HFFc6 (cell line): ENCODE data around the gene TNFRSF21. TPM values are rescaled to one million over a fixed set of nuclear protein-coding genes. Genes with fewer than 3 reads are reported as not detected.

Experiments
- DNase-seq: peaks from one replicate; pipeline ENCODE4 v3.0.0-alpha.2; 2018
- H3K27ac Mint-ChIP-seq: 2 replicates; pipeline ENCODE4 v1.8.0; 2020; ENCODE audit warnings: mild to moderate bottlenecking, mixed read lengths
- H3K27me3 Mint-ChIP-seq: 2 replicates; pipeline ENCODE4 v1.8.0; 2021; ENCODE audit warnings: mild to moderate bottlenecking, moderate library complexity, mixed read lengths; ENCODE audit not compliant: insufficient read depth
- H3K36me3 Mint-ChIP-seq: 2 replicates; pipeline ENCODE4 v1.8.0; 2021; ENCODE audit warnings: low read depth, mixed read lengths
- H3K4me1 Mint-ChIP-seq: 2 replicates; pipeline ENCODE4 v1.8.0; 2020; ENCODE audit warnings: low read depth, mixed read lengths
- H3K4me3 Mint-ChIP-seq: 2 replicates; pipeline ENCODE4 v1.8.0; 2020; ENCODE audit warnings: mild to moderate bottlenecking, moderate library complexity, mixed read lengths
- H3K9me3 Mint-ChIP-seq: 2 replicates; pipeline ENCODE4 v1.8.0; 2020; ENCODE audit warnings: mild to moderate bottlenecking, mixed read lengths
- total RNA-seq, 6 experiments: library from RNA; stranded (reverse); fragmentation: NEBNext Ultra II Directional; extraction: Animal tissue kit (Norgen Biotek cat#: 25700); gene quantifications; 2 replicates in 1 of 6; 3 replicates in 5 of 6; pipeline ENCODE4 v1.2.3, GENCODE V29; 2021
- TF ChIP-seq, protein P1 (sequence below): fragments of 200-600 bp; sonication (generic); IDR thresholded peaks from 2 replicates; pipeline ENCODE4 v1.5.0; 2021; ENCODE audit warnings: antibody characterized with exemption, mild to moderate bottlenecking

TNFRSF21 gene
- total RNA-seq, 6 experiments from 2014 or later = 1.6 to 20.4 (median 2.2) TPM

- TF ChIP-seq, protein P1, sequence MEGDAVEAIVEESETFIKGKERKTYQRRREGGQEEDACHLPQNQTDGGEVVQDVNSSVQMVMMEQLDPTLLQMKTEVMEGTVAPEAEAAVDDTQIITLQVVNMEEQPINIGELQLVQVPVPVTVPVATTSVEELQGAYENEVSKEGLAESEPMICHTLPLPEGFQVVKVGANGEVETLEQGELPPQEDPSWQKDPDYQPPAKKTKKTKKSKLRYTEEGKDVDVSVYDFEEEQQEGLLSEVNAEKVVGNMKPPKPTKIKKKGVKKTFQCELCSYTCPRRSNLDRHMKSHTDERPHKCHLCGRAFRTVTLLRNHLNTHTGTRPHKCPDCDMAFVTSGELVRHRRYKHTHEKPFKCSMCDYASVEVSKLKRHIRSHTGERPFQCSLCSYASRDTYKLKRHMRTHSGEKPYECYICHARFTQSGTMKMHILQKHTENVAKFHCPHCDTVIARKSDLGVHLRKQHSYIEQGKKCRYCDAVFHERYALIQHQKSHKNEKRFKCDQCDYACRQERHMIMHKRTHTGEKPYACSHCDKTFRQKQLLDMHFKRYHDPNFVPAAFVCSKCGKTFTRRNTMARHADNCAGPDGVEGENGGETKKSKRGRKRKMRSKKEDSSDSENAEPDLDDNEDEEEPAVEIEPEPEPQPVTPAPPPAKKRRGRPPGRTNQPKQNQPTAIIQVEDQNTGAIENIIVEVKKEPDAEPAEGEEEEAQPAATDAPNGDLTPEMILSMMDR = no peak
- peaks cover 7% of the 10 kb centered on the region; the same call in 1 of the 2 replicates for H3K36me3 Mint-ChIP-seq
- DNase-seq = no peak
- H3K27me3 Mint-ChIP-seq = no peaks in the 10 kb centered on the region; the same call in 1 of the 2 replicates
- H3K4me1 Mint-ChIP-seq = peaks cover 8% of the 10 kb centered on the region; the same call in 1 of the 2 replicates
- no peaks in the 10 kb centered on the region; the same call in 1 of the 2 replicates for H3K9me3 Mint-ChIP-seq
- H3K27ac Mint-ChIP-seq = no peak overlapping the region
- no peak overlapping the region for H3K4me3 Mint-ChIP-seq
These were observed 21.2 kb downstream of the TNFRSF21 start for GRCh38 chr6:47288267-47289090.

DNA sequence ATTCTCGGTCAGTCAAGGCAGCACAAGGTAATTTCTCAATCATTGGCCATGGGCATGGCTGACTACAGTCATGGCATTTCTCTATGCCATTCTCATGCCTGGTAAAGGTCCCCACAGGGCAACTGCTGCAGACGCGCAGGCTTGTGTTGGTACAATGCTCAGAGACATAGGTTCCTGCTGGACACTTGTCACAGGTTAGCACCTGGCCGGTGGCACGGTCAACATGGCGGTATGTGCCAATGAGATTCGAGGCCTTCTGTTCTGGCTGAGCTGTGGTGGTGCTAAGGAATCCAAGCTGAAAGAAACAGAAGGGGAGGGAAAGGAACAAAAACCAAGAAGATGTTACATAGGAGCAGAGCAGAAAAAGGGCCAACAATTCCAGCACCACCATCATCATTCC, 23.4 kb downstream of the TNFRSF21 start:
- H3K4me1 Mint-ChIP-seq = no peaks in the 10 kb centered on the region; the same call in 1 of the 2 replicates
- H3K27ac Mint-ChIP-seq = no peak overlapping the region
- TF ChIP-seq, protein P1 = no peak
- H3K27me3 Mint-ChIP-seq = no peaks in the 10 kb centered on the region; the same call in 1 of the 2 replicates
- no peak overlapping the region for H3K4me3 Mint-ChIP-seq
- no peaks in the 10 kb centered on the region; the same call in 1 of the 2 replicates for H3K9me3 Mint-ChIP-seq
- peaks cover 14% of the 10 kb centered on the region; the same call in 1 of the 2 replicates for H3K36me3 Mint-ChIP-seq
- DNase-seq = no peak

- peaks cover 14% of the 10 kb centered on the region; the same call in 1 of the 2 replicates for H3K36me3 Mint-ChIP-seq
These were observed 25.7 kb downstream of the TNFRSF21 start for GRCh38 chr6:47283993-47284392.

GRCh38 chr6:47278545-47278944, 31.2 kb downstream of the TNFRSF21 start:
- DNase-seq = no peak
- Mint-ChIP-seq H3K4me1 (peaks cover 8% of the 10 kb centered on the region; the same call in 1 of the 2 replicates), H3K27me3 (no peaks in the 10 kb centered on the region), H3K9me3 (no peaks in the 10 kb centered on the region), H3K4me3 (no peak overlapping the region), H3K36me3 (peaks cover 21% of the 10 kb centered on the region; the same call in 1 of the 2 replicates), H3K27ac (no peak overlapping the region)
- TF ChIP-seq, protein P1 = no peak

More at GRCh38 chr6:47283993-47284392, 25.7 kb downstream of the TNFRSF21 start:
- Mint-ChIP-seq H3K27ac (no peak overlapping the region), H3K4me3 (no peak overlapping the region), H3K27me3 (no peaks in the 10 kb centered on the region), H3K4me1 (peaks cover under 1% of the 10 kb centered on the region; the same call in 1 of the 2 replicates), H3K9me3 (no peaks in the 10 kb centered on the region; the same call in 1 of the 2 replicates)
- no peak for DNase-seq
- TF ChIP-seq, protein P1 = no peak

DNA sequence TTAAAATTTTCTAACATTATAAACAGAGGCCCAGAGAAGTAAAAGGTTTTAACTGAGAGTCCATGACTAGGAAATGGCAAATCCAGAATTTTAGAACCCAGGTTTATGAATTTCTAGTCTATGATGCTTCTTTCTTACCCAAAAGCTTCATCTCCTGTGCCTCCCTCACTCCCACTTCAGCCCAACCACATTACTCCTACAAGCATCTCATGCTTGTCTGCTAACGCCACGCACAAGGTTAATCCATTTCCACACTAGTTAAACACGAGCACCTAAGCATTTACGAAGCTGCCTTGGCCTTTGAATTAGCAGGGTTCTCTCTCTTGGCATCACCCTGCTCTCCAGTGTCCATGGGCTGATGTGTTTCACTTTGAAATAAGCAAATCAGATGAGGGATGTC, 32.0 kb downstream of the TNFRSF21 start:
- no peaks in the 10 kb centered on the region for H3K27me3 Mint-ChIP-seq
- H3K9me3 Mint-ChIP-seq = no peaks in the 10 kb centered on the region
- H3K27ac Mint-ChIP-seq = no peak overlapping the region
- H3K4me3 Mint-ChIP-seq = no peak overlapping the region
- TF ChIP-seq, protein P1 = no peak
- H3K4me1 Mint-ChIP-seq = peaks cover 8% of the 10 kb centered on the region; the same call in 1 of the 2 replicates
- H3K36me3 Mint-ChIP-seq = peaks cover 14% of the 10 kb centered on the region; the same call in 1 of the 2 replicates
- no peak for DNase-seq
